ENCODE measurements around the gene S100A1.

DNA sequence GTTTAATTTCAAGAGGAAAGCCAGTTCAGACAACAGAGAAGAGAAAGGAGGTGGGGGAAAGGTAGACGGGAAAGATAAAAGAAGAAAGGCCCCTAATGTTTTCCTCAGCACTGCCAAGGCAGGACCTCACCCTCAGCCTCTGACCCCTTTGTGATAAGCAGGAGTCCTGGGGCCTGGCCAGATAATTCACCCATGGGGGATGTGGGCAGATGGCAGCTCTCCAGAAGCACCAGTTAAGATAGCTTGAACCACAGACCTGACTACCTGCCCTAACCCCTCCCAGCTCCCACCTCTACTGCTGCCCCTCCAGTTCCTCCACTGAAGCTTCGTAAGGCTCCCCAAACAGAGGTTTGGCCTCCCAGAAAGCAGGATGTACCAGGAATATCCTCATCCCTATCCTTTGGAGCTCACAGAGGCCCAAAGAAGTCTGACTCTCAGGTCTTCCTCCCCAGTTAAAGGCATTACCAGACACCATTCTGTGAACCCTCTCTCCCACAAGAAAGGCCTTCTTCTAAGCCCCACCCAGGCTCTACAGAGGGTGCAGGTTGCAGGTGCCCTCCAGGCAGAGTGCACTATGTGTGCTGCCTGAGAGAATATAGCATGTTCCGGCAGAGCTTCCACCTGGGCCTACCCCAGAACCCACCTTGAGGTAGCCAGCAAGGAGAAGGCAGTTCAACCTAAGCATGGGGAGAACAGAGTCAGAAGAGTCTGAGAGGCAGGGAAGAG lies 21.1 kb downstream of the S100A1 start:
- TF ChIP-seq, protein P1, sequence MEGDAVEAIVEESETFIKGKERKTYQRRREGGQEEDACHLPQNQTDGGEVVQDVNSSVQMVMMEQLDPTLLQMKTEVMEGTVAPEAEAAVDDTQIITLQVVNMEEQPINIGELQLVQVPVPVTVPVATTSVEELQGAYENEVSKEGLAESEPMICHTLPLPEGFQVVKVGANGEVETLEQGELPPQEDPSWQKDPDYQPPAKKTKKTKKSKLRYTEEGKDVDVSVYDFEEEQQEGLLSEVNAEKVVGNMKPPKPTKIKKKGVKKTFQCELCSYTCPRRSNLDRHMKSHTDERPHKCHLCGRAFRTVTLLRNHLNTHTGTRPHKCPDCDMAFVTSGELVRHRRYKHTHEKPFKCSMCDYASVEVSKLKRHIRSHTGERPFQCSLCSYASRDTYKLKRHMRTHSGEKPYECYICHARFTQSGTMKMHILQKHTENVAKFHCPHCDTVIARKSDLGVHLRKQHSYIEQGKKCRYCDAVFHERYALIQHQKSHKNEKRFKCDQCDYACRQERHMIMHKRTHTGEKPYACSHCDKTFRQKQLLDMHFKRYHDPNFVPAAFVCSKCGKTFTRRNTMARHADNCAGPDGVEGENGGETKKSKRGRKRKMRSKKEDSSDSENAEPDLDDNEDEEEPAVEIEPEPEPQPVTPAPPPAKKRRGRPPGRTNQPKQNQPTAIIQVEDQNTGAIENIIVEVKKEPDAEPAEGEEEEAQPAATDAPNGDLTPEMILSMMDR (IDR thresholded peaks at IDR 0.05; ENCODE audit: low read depth, low read length, poor library complexity, severe bottlenecking), result no peak
- no peak for TF ChIP-seq EZH2phosphoT487 (IDR thresholded peaks at IDR 0.05; ENCODE audit: borderline replicate concordance, low read length)
